ENCODE data around the gene PRSS57. TPM values are rescaled to one million over a fixed set of nuclear protein-coding genes. Genes with fewer than 3 reads are reported as not detected.
A peak's percentile ranks its signal among the peaks of the same experiment; 100 is the strongest.

The PRSS57 gene
- polyA plus RNA-seq, 3 donors = 0.16 to 1.4 (median 0.78) TPM

DNA sequence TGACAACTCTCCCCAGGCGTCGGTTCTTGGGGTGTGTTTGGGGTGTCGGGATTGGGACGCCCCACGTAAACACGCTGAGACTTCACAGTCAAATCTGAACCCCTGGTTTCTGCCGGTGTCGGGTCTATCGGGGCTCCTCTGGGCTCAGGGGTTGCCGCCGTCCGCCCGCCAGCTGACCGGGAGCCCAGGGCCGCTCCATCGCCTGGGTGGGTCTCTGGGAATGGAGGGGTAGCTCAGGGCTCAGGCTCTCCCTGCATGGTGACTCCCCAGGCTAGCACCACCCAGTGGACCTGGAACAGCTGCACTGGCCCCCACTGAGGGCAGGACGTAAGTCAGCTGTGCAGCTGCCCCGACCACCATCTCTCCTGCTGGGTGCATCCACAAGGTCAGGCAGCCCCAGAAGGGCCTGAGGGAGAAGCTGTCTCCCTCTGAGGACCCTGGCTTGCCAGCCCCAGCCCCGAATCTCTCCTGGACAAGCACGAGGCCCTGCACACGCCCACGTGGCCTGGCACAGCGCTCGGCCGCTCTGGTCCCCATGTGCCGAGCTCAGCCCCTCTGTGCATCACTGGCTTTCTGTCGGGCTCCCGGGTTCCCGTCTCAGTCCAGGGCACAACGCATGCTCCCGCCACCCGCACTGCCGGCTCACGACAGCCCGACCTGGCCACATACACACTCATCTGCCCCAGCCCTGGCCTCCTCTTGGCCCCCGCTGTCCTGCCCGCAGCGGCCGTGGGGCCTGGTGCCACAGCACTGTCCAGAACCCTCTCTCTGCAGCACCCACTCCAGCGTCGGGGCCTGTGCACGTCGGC, 38.3 kb downstream of the PRSS57 start:
- no peaks in the 10 kb centered on the region for H3K9me3 Mint-ChIP-seq
- no peak overlapping the region for H3K27ac ChIP-seq (ENCODE audit: low read depth in 1 of 2, low read length in 2 of 2)
- H4K20me1 ChIP-seq (ENCODE audit: insufficient read depth, low read length) = peaks cover 100% of the 10 kb centered on the region
- H3K4me3 ChIP-seq (replicated peaks in 1 of 3; ENCODE audit: low read depth in 2 of 3, low read length in 3 of 3) = no peak overlapping the region
- H3K27ac Mint-ChIP-seq = peak overlapping the region in 4 of 7 donors; percentile 5 to 91 (median 30)
- no peaks in the 10 kb centered on the region for H3K9me3 ChIP-seq (replicated peaks in 1 of 2; ENCODE audit: control insufficient read depth in 1 of 2, insufficient read depth in 1 of 2, low read length in 2 of 2)
- no peak for DNase-seq
- TF ChIP-seq, protein P1, sequence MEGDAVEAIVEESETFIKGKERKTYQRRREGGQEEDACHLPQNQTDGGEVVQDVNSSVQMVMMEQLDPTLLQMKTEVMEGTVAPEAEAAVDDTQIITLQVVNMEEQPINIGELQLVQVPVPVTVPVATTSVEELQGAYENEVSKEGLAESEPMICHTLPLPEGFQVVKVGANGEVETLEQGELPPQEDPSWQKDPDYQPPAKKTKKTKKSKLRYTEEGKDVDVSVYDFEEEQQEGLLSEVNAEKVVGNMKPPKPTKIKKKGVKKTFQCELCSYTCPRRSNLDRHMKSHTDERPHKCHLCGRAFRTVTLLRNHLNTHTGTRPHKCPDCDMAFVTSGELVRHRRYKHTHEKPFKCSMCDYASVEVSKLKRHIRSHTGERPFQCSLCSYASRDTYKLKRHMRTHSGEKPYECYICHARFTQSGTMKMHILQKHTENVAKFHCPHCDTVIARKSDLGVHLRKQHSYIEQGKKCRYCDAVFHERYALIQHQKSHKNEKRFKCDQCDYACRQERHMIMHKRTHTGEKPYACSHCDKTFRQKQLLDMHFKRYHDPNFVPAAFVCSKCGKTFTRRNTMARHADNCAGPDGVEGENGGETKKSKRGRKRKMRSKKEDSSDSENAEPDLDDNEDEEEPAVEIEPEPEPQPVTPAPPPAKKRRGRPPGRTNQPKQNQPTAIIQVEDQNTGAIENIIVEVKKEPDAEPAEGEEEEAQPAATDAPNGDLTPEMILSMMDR (IDR thresholded peaks at IDR 0.05) = no peak
- H3K4me2 ChIP-seq (replicated peaks; ENCODE audit: extremely low read depth, low read length, poor library complexity, severe bottlenecking) = no peak overlapping the region
- WGBS (ENCODE audit: insufficient coverage) = 94% methylated on average over 30 of the region's 43 CpGs
- no peak overlapping the region for H3K4me3 Mint-ChIP-seq
- H3K4me1 ChIP-seq (ENCODE audit: control insufficient read depth in 1 of 2, insufficient read depth in 2 of 2, low read length in 2 of 2) = peaks cover 23 to 29% of the 10 kb centered on the region in 2 donors
- H3K36me3 ChIP-seq (replicated peaks in 1 of 2; ENCODE audit: control insufficient read depth in 1 of 2, insufficient read depth in 2 of 2, low read length in 2 of 2) = peaks cover 45 to 59% of the 10 kb centered on the region in 2 donors
- intact Hi-C loops (cut with micrococcal nuclease) = no loop called here
- no peak overlapping the region for H2AFZ ChIP-seq (ENCODE audit: insufficient read depth, low read depth, low read length, poor library complexity, severe bottlenecking)
- H3K9ac ChIP-seq (ENCODE audit: insufficient read depth, low read length, poor library complexity, severe bottlenecking) = no peak overlapping the region
- peaks cover 19 to 61% of the 10 kb centered on the region in 2 donors for H3K36me3 Mint-ChIP-seq
- no peaks in the 10 kb centered on the region for H3K27me3 ChIP-seq (ENCODE audit: control insufficient read depth in 2 of 2, insufficient read depth in 2 of 2, low read length in 2 of 2)
- no peaks in the 10 kb centered on the region for H3K27me3 Mint-ChIP-seq (ENCODE audit: low read depth in 3 of 3)
- peaks cover 100% of the 10 kb centered on the region for H3K79me2 ChIP-seq (ENCODE audit: insufficient read depth, low read length)
- peaks cover 30% of the 10 kb centered on the region for H3K4me1 Mint-ChIP-seq

- Histone ChIP-seq H4K20me1 (ENCODE audit: insufficient read depth, low read length) (peaks cover 100% of the 10 kb centered on the region), H3K27ac (ENCODE audit: low read depth in 1 of 2, low read length in 2 of 2) (no peak overlapping the region), H3K9me3 (replicated peaks in 1 of 2; ENCODE audit: control insufficient read depth in 1 of 2, insufficient read depth in 1 of 2, low read length in 2 of 2) (no peaks in the 10 kb centered on the region), H3K27me3 (ENCODE audit: control insufficient read depth in 2 of 2, insufficient read depth in 2 of 2, low read length in 2 of 2) (no peaks in the 10 kb centered on the region), H3K4me1 (ENCODE audit: control insufficient read depth in 1 of 2, insufficient read depth in 2 of 2, low read length in 2 of 2) (peaks cover 13 to 16% of the 10 kb centered on the region in 2 donors), H3K79me2 (ENCODE audit: insufficient read depth, low read length) (peaks cover 100% of the 10 kb centered on the region), H3K36me3 (replicated peaks in 1 of 2; ENCODE audit: control insufficient read depth in 1 of 2, insufficient read depth in 2 of 2, low read length in 2 of 2) (peaks cover 56 to 72% of the 10 kb centered on the region in 2 donors), H3K9ac (ENCODE audit: insufficient read depth, low read length, poor library complexity, severe bottlenecking) (no peak overlapping the region), H2AFZ (ENCODE audit: insufficient read depth, low read depth, low read length, poor library complexity, severe bottlenecking) (no peak overlapping the region), H3K4me2 (replicated peaks; ENCODE audit: extremely low read depth, low read length, poor library complexity, severe bottlenecking) (no peak overlapping the region), H3K4me3 (replicated peaks in 1 of 3; ENCODE audit: low read depth in 2 of 3, low read length in 3 of 3) (no peak overlapping the region)
- intact Hi-C loops (cut with micrococcal nuclease) = no loop called here
- no peak for DNase-seq
- H3K9me3 Mint-ChIP-seq = no peaks in the 10 kb centered on the region
- peaks cover 21% of the 10 kb centered on the region for H3K4me1 Mint-ChIP-seq
- 95% methylated on average over 14 of the region's 17 CpGs for WGBS (ENCODE audit: insufficient coverage)
- H3K27ac Mint-ChIP-seq = peak overlapping the region in 5 of 7 donors; percentile 23 to 70 (median 47)
- H3K4me3 Mint-ChIP-seq = no peak overlapping the region
- H3K36me3 Mint-ChIP-seq = peaks cover 25 to 71% of the 10 kb centered on the region in 2 donors
- H3K27me3 Mint-ChIP-seq (ENCODE audit: low read depth in 3 of 3) = no peaks in the 10 kb centered on the region
- TF ChIP-seq, protein P1 (IDR thresholded peaks at IDR 0.05) = no peak
These were observed 39.6 kb downstream of the PRSS57 start for GRCh38 chr19:655691-656090.

Measured in CD14-positive monocyte (primary cell).